Activated T-cell treated with anti-CD3 and anti-CD28 coated beads, Interleukin-2, amount 50 U/mL, for 1 hour (primary cell): ENCODE results near the gene LINGO1.

Experiments
- DNase-seq: peaks from one replicate; pipeline ENCODE4 v3.0.0-alpha.2; 2020

The LINGO1 gene

DNA sequence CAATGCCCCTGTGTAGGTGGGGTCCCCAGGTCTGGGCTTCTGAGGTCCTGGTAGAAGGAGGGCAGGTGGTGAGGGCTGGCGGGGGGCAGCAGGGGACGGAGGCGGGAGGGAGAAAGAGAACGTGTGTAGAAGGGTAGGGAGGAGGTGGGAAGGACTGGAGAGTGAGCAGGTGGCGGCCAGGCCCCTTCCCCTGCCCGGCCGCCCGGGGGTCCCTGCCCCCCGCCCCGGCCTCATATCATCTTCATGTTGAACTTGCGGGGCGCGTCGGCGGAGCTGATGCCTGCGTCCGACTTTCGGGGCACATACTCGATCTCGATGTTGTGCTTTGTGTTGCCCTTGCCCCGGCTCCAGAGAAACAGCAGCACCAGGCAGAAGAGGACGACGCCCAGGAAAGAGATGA, 18.9 kb downstream of the LINGO1 start:
- DNase-seq: no peak

DNA sequence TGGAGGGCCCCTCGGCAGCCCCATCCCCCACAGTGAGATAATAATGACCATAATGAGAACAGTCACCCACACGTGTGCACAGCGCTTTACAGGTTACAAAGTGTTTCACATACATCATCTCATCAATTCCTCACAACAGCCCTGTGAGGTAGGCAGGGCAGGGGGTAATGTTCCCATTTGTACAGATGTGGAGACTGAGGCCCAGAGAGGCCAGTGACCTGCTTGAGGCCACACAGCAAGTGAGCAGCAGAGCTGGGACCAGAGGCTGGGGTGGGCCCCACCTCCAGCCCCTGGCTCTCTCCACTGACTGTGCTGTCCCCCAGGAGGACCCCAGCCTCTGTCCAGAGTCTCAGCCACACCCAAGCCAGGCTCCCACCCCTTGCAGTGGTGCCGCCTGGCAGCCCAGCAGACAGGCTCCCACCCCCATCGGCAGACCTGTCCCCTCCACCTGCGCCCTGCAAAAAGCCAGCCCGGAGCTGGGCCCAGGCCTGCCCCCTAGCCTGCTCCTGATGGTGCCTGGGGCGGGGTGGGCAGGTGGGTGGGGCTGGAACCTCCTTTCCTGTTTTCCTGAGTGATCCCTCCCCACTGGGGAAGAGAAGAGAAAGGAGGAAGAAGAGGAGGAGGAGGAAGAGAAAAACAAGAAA, 19.6 kb downstream of the LINGO1 start:
- DNase-seq: no peak

DNA sequence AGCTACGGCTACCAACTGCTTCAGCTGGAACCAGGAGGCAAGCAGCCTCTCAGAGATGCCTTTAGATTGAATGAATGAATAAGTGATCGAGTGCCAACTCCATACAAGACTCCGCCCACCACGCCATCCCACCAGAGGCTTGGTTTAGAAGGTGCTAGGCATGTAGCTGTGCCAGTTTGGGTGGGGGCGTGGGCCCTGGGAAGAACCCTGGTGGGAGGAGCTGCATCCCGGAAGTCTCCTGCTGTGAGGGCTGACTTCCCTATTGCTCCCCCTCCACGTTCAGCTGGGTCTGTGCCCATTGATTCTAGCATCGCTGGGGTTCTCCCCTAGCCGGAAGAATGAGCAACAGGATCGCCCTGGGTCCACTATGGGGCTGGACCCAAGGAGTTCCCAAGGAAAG, 20.9 kb downstream of the LINGO1 start:
- no peak for DNase-seq

DNA sequence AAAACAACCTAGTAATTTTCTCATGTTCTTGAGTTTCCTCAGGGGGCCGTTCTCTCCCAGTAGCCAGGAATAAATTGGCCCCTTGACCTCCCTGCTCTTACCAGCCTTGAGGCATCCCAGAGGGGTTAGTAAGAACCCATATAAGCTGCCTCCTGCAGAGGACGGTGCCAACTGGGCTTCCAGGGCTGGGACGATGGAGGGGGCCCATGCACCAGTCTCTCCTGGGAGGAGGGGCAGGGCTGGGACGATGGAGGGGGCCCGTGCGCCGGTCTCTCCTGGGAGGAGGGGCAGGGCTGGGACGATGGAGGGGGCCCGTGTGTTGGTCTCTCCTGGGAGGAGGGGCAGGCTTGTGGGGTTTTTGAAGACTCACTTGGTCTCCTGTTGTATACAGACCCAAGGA, 22.0 kb downstream of the LINGO1 start:
- DNase-seq: no peak

DNA sequence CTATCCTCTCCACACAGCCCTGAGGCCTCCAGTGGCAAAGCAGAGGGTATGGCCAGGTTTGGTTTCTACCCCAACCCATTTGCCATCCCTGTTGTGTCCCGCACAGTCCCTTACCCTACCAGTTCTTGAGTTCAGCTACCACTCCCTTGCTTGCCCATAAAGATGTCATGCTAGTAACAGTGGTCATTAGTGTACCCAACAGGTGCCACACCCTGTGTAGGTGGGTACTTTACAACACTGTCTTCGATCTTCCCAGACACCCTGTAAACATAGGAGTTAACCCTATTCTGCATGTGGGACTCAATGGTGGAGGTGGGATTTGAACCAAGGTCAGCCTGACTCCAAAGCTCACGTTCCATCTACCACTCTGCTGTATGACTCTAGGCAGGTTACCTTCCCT, 23.2 kb downstream of the LINGO1 start:
- DNase-seq: no peak

DNA sequence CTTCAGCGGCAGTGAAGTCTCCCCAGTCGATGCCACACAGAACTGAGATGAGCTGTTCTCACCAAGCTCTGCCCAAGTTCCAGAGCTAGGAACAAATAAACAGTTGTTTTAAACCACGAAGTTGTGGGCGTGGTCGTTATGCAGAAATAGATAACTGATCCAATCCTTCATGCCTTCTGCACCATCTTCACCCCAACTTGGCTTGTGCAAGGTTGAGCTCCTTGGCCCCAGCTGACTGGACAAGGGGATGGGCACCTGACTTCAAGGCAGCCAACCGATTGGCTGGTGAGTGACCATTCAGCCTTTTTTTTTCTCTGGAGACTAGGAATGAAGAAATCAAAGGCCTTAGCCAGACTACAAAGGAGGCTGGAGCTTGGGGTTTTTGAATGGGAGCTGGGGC, 23.9 kb downstream of the LINGO1 start:
- no peak for DNase-seq

DNA sequence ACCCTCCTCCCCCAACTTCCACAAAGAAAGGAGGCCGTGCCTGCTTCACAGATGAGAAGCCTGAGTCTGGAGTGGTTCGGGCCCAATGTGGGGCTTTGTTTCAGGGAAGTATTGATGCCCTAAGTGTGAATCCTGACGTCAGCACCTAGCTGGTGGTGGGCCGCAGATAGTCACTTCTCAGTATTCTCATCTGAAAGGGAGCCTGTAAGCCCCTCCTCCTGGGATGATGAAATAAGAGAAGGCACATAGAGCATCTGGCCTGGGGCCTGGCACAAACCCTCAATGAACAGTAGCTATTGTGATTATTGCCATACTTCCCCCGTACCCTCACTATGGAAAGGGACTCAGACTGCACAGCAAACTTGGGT, 24.8 kb downstream of the LINGO1 start:
- no peak for DNase-seq

DNA sequence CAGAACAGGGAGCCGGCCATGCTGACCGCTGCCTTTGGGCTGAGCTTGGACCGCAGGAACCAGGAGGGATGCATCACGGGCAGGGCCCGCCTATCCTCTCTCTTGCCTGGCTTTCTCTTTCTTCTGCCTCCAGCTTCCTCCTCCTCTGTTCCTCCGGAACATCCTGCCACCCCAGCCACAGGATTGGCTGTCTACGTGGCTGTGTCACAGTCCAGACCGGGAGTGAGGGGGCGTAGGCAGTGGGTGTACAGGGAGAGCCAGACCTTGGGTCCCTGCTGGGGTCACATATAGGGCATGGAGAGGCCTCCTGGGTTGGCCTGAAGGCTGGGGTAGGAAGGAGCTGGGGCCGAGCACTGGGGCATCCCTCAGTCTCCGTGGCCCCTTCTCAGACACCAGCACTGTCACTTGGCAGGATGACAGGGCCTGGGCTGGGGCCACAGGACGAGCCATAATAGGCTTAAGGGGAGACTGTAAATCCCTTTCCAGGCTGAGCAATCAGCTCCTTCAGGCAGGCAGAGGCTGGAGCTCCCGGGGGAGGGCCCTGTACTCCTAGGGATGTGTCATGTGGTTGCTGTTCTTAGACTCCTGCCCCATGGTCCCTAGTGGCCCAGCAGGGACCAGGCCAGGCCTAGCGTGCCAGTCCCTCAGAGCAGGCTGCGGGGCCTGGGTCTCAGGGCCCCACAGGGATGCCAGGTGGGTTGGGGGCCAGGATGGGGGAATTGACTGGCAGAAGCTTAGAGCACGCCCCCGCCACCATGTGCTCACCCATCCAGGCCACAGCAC, 25.4 kb downstream of the LINGO1 start:
- no peak for DNase-seq

DNA sequence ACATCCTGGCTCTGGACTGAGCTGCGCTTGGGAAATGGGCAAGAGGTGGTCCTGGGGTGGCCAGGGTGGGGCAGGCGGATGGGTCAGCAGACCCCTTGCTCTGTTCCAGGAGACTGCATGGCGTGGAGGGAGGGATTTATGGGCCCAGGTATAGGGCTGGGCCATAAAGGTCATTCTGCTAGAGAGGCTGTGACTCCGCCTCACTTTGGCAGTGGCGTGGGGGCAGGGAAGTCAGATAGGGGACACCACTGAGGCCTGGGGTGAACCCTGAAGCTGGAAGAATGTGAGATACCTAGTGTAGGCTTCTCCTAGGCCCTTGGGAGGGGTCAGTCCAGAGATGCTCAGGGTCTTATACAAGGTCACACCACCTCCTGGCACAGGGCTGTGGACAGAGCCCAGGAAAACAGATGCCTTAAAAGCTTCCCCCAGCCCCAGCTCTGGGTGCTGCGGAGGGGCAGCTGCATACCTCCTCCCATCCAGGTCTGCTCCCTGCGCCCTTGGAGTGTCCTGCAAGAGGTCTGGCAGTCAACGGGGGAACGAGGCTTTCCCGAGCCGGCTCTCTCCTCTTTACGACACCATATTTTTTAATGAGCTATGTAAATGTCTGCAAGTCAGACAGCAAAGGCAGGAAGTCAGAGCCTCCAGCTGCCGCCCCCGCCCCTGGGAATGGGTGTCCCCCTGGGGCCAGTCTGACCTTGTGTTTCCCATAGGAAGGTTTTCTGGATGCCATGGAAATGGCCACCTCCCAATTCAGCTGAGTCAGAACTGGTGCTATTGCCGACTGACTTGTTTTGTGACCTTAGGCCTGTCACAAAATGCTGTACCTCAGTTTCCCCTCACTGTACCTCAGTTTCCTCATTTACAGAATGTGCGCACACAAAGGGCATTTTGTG, 26.3 kb downstream of the LINGO1 start:
- no peak for DNase-seq

DNA sequence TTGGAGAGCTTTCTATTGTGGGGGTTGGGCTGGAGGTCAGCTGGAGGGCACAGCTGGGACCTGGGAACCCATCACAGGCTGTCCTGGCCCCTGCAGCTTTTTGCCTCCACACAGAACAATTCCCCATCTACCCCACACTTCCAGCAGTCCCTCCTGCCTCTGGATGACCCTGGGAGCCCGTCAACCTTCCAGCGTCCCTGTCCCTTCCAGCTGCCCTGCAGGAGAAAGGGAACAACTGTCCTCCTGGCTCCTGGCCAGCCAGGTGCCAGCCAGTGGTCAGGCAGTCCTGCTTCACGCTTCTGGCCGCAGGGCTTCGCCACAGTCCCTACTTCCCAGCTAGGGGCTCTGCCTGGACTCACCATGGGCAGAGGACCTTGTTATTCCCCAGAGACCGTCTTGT, 27.2 kb downstream of the LINGO1 start:
- DNase-seq: no peak

DNA sequence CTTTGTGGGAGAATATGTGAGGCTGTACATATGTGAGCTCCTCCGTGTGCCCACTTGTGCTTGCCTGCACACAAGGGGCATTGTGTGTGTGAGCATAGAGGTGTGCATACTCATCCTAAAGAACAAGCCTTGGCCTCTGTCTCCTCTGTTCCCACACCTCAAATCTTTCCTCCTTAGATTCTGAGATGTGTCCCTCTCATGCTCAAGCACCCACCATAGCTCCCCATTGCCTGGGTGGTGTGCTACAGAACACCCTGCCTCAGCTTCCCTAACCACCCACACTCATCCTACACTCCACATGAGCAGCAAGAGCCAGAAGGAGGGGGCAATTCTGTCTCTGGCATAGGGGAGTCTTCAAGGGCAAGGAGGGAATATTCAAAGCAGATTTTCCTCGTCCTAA, 27.7 kb downstream of the LINGO1 start:
- no peak for DNase-seq

DNA sequence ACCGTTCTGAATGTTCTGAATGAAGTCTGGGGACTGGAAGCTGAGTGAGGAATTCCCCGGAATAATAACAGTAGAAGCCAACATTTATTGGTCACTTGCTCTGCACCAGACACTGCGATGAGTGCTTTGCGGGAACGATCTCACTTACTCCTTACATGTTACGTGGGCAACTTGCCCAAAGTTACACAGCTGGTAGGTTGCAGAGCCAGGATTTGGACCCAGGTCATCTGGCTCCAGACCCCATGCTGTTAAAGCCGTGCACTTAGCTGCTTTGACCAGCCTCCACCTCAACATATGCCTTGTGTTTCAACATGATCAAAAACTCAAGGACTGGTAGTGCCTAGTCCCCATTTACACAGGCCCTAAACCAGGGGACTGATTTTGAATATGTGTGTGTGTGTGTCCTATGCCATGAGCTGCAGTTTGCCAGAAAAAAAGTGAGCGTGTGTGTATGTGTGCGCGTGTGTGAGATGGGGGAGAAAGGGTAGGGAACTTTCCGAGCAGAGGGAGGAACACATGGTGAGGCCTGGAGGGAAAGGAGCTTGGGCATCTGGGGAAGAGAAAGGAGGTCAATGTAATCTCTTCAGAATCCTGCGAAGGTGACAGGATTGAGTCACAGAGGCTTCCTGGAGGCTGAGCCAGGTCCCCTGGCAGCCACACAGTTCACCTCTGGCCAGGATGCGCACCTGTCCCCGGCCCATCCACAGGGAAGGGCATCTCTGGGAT, 28.9 kb downstream of the LINGO1 start:
- DNase-seq: no peak

DNA sequence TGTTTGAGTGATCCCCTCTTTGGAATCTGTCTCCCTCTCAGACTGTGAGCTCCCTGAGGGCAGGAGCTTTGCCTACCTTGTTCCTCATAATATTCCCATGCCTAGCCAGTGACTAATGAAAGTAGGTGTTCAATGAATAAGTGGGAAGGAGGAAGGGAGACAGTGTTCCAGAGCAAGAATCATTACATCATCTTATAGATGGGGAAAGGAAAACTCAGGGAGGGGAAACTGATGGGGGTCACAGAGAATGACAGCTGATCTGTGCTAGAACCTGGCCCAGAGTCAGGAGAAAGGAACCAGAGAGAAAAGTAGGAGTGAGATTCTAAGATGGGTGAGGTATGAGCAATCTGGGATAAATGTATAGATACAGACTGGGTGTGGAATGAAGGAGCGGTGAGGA, 29.9 kb downstream of the LINGO1 start:
- no peak for DNase-seq

DNA sequence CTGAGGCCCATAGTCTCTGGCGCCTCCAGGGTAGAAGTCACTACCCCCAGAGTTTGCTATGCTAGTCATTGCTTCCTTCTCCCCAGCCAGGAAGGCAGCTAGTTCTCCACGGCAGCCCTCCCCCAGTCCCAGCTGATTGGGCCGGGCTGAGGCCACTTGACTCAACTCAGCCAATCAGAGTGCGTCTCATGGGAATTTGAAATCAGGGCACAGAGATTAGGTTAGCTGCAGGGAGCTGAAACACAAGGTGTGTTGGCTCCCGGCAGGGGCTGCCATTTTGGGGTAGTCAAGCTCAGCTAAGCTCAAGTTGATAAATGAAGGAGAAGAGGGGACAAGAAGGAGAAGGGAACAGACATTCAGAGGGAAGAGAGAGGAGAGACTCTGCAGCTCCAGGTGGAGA, 32.8 kb downstream of the LINGO1 start:
- DNase-seq: no peak

DNA sequence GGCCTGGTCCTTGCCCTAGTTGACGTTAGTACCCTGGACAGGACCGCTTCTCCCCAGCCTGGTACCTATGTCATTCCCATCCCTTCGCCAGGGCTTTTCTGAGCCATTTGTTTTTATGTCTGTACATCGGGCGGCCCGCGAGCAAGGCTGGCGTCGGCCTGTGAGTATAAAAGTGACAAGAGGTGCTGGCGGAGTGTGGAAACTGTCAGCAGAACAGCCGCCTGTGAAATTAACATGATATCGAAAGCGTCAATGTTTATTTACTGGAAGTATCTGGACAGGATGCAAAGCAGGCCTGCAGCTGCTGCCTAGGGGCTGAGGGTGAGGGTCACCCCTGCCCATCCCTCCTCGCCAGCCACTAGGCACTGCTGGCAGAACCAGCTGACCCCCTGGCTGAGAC, 33.4 kb downstream of the LINGO1 start:
- DNase-seq: no peak

DNA sequence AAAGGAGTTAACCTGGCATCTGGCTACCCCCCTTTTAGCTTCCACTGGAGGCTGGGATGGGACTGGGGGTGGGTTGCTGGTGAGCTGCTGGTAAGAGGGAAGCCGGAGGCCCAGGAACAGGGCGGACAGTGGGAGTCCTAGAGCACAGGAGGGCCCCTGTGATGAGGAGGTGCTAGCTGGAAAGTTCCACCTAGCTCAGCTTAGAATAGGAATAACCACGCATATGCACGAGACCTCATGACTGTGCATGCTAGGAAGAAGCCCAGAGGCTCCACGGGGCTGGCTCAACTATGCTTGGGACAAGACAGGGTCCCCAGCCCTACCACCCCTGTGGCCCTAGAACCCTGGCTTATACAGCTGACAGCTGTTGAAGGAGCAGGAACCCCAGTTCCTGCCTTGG, 34.1 kb downstream of the LINGO1 start:
- DNase-seq: no peak

DNA sequence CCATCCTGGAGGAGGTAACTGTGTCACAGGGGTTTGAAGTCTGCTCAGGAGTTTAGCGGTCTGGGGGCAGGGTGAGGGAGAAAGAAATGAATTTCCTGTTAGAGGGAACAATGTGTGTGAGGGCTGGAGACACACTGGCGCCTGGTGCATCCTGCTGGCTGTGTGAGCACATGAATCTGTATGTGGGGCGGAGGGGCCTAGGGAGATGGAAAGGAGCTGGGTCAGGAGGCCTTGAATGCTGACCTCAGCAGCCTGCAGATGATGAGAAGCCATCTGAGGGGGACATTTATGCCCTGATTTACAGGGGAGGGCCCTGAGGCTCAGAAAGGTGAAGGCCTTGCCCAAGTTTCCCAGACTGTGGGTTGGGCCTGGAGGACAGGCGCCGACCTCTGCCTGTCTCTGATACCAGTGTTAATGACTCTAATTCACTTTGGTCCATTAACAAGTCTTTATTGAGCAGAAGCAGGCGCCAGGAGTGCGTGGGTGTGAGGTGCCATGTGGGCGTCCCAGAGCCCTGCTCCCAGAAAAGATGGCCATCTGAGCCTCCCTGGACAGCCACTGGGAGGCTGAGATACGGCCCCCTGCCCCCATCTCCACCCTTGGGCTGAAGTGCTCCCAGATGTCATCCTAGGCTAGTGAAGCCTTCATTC, 34.8 kb downstream of the LINGO1 start:
- no peak for DNase-seq

DNA sequence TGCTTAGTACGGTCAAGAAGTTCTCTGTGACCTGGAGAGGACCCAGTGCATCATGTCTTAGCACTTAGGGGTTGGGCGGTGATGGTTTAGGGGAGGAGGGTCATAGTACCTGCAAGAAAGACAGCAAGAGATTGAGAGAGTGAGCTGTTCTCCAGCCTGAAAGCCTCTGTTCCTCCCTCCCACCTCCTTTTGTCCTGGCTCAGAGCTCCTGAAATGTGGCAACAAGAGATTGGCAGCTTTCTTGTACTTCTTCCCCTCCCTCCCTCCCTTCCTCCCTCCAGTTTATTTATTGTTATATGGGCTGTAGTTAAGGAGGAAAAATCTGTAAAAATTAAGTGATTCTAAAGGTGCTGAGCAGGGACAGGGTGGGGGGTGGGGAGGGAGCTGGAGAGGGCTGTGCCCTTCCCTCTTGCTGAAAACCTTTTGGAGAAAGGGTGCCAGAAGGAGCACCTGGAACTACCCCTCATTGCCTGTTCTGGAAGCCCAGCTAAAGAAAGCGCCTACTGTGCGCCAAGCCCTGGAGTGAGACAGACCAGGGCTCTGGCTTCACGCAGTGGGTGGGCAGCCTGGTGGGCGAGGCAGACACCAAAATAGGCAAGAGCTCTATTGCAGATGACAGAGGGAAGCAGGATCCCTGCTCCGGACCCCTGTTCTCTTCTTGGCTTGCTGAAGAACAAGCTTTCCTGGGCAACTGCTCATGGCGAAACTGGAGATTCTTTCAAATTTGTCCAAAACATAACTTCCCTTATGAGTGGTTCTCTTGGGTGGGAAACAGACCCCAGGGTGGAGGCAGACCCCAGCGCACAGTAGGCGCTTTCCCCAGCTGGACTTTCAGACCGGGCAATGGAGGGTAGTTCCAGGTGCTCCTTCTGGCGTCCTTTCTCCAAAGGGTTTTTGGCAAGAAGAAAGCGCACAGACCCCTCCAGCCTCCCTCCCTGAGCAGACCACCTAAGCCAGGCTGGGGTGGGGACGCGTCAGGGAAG, 35.6 kb downstream of the LINGO1 start:
- DNase-seq: no peak

DNA sequence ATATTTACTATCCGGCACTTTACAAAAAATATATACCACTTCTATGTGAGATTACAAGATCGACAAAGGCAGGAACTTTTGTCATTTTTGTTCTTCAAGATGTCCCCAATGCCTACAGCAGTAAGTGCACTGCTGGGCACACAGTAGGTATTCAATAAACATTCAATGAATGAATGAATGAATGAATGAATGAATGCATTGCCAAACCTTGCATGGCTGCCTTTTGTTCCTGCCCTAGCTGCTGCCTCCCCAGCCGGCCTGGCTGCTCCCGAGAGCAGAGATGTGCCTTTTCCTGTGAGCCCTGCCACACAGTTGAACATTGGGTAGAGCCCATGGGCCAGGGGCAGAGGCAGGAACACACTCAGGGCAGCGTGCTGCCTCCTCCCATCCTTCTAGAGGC, 37.5 kb downstream of the LINGO1 start:
- DNase-seq: no peak

DNA sequence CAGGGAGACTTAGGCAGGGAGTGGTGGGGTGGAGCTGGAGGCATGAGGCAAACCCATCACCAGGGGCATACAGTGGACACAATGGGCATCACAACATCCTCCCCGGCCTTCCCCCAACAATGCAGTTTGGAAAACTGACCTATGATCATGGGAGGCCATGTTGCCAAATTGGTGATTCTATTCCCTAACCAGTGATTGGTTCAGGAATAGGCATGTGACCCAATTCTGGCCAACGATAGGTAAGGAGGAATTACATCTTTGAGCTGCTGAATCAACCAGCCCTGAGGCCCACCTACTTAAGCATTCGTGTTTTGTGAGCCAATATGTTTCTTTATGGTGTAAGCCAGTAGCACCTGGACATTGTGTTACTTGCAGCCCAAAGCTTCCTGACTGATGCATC, 40.0 kb downstream of the LINGO1 start:
- DNase-seq: no peak

DNA sequence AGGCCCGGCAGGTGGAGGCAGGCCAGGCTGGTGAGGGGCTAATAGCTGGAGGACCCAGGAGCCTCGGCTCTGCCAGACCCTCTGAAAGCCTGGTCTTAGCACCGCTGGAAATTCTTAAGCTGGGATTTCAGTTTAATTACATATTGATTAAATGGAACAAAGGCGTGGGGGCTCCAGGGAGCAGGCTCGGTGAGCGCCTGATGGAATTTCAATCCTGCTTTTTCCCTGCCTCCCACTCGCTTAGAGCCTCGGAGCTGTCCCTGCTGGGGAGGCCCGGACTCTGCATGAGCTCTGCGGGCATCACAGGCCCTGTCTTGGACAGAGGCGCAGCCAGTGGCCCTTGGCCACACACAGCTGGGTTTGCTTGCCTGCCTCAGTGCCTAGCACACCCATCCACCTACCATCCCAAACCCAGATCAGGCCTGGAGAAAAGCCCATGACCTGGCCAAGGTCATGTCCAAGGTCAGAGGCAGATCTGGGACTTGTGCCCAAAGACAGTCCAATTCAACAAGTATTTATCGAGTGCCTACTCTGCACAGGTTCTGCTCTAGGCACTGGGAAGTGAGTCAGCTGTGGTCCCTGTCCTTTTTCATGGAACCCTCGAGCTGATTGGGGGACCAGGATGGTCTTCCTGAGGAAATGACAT, 40.6 kb downstream of the LINGO1 start:
- no peak for DNase-seq
